Liver (tissue), 9 donors: Measurements from ENCODE around the gene LUC7L. TPM values are rescaled to one million over a fixed set of nuclear protein-coding genes. Genes with fewer than 3 reads are reported as not detected.

ENCODE experiments used
- DNase-seq: peaks from one replicate; pipeline ENCODE4 v3.0.0-alpha.2; 2017; ENCODE audit warnings: low spot score
- H3K27ac ChIP-seq, 2 donors: one replicate each; pipeline ENCODE4 v1.7.0; 2013; ENCODE audit warnings: inconsistent platforms in 2 of 2, low read length in 2 of 2, control low read depth in 1 of 2, low read depth in 1 of 2, mild to moderate bottlenecking in 1 of 2
- H3K27me3 ChIP-seq, 4 donors: one replicate each; pipeline versions ENCODE4 v1.6.1 to v1.7.0; 2013; ENCODE audit warnings: low read length in 3 of 4, inconsistent platforms in 1 of 4, mild to moderate bottlenecking in 1 of 4, moderate library complexity in 1 of 4; ENCODE audit not compliant: control insufficient read depth in 4 of 4, insufficient read depth in 4 of 4
- H3K36me3 ChIP-seq, 4 donors: one replicate each; pipeline versions ENCODE4 v1.6.1 to v1.7.0; 2013; ENCODE audit warnings: low read length in 3 of 4, mild to moderate bottlenecking in 3 of 4, low read depth in 1 of 4, moderate library complexity in 1 of 4; ENCODE audit not compliant: control insufficient read depth in 4 of 4, insufficient read depth in 3 of 4
- H3K4me1 ChIP-seq, 4 donors: one replicate each; pipeline versions ENCODE4 v1.6.1 to v1.7.0; 2013; ENCODE audit warnings: low read length in 3 of 4, mild to moderate bottlenecking in 3 of 4, moderate library complexity in 1 of 4; ENCODE audit not compliant: control insufficient read depth in 4 of 4, insufficient read depth in 4 of 4
- H3K4me3 ChIP-seq, 3 donors: one replicate each; pipeline versions ENCODE4 v1.6.1 to v1.7.0; 2013; ENCODE audit warnings: low read length in 3 of 3, control low read depth in 1 of 3, low read depth in 1 of 3, mild to moderate bottlenecking in 1 of 3
- H3K9ac ChIP-seq, 2 donors: one replicate each; pipeline ENCODE4 v1.7.0; 2013; ENCODE audit warnings: low read length in 2 of 2, mild to moderate bottlenecking in 2 of 2, moderate library complexity in 2 of 2, control low read depth in 1 of 2, low read depth in 1 of 2
- H3K9me3 ChIP-seq, 4 donors: one replicate each; pipeline versions ENCODE4 v1.6.1 to v1.7.0; 2013; ENCODE audit warnings: low read length in 3 of 4; ENCODE audit not compliant: control insufficient read depth in 4 of 4
- CTCF ChIP-seq: fragments of 150-350 bp; IDR thresholded peaks from 2 replicates; pipeline ENCODE4 v1.5.1; 2017; ENCODE audit warnings: improper control_type of control experiment, low read depth, low read length; ENCODE audit not compliant: missing input control
- EGR1 ChIP-seq, 2 donors: IDR thresholded peaks; 2 replicates each; pipeline ENCODE4 v1.6.1; 2016 to 2018; ENCODE audit warnings: antibody characterized with exemption in 2 of 2, low read depth in 2 of 2
- FOXA1 ChIP-seq: IDR thresholded peaks from 2 replicates; pipeline ENCODE4 v1.6.1; 2016; ENCODE audit warnings: antibody characterized with exemption
- GABPA ChIP-seq, 2 donors: IDR thresholded peaks in 1 of 2; conservative IDR thresholded peaks in 1 of 2; 2 replicates each; pipeline ENCODE4 v1.6.1; 2016; ENCODE audit warnings: antibody characterized with exemption in 2 of 2, mild to moderate bottlenecking in 1 of 2, moderate library complexity in 1 of 2
- HNF4A ChIP-seq, 2 donors: conservative IDR thresholded peaks; 2 replicates each; pipeline ENCODE4 v1.6.1; 2016; ENCODE audit warnings: antibody characterized with exemption in 2 of 2, mild to moderate bottlenecking in 2 of 2
- HNF4G ChIP-seq: IDR thresholded peaks from 2 replicates; pipeline ENCODE4 v1.6.1; 2016; ENCODE audit warnings: antibody characterized with exemption
- JUND ChIP-seq, 2 donors: IDR thresholded peaks; 2 replicates each; pipeline ENCODE4 v1.6.1; 2016; ENCODE audit warnings: antibody characterized with exemption in 2 of 2
- NR2F2 ChIP-seq: IDR thresholded peaks from 2 replicates; pipeline ENCODE4 v1.6.1; 2016; ENCODE audit warnings: antibody characterized with exemption
- RAD21 ChIP-seq, 2 donors: IDR thresholded peaks; 2 replicates each; pipeline ENCODE4 v1.6.1; 2016; ENCODE audit warnings: antibody characterized with exemption in 2 of 2, mild to moderate bottlenecking in 2 of 2
- REST ChIP-seq: IDR thresholded peaks from 2 replicates; pipeline ENCODE4 v1.6.1; 2016; ENCODE audit warnings: antibody characterized with exemption, mild to moderate bottlenecking
- RXRA ChIP-seq, 2 donors: IDR thresholded peaks; 2 replicates each; pipeline ENCODE4 v1.6.1; 2017 to 2018; ENCODE audit warnings: antibody characterized with exemption in 2 of 2, mild to moderate bottlenecking in 1 of 2
- SP1 ChIP-seq: IDR thresholded peaks from 2 replicates; pipeline ENCODE4 v1.6.1; 2018; ENCODE audit warnings: antibody characterized with exemption, mild to moderate bottlenecking
- YY1 ChIP-seq: IDR thresholded peaks from 2 replicates; pipeline ENCODE4 v1.6.1; 2016; ENCODE audit warnings: antibody characterized with exemption, mild to moderate bottlenecking
- ZBTB33 ChIP-seq: IDR thresholded peaks from 2 replicates; pipeline ENCODE4 v1.6.1; 2016; ENCODE audit warnings: antibody characterized with exemption
- WGBS: extraction: QIAGEN DNeasy Blood & Tissue Kit; methylation state at CpG from one replicate; pipeline ENCODE4 v1.1.7; 2013; 5-methylcytosine and 5-hydroxymethylcytosine counted together
- polyA plus RNA-seq, 2 donors: library from polyadenylated mRNA; stranded (reverse) in 1 of 2; unstranded in 1 of 2; fragments of 200-250 nt in 1 of 2; fragments of >200 nt in 1 of 2; fragmentation: Nextera tagmentation in 1 of 2; extraction: Ambion mirVana in 1 of 2; gene quantifications; one replicate each; pipeline versions ENCODE4 v1.2.1 to v1.2.3, GENCODE V29; 2013 to 2015
- total RNA-seq, 2 donors: library from RNA; depleted of rRNA; stranded (reverse); fragments of >200 nt; gene quantifications; one replicate each; pipeline ENCODE4 v1.2.3, GENCODE V29; 2014
- TF ChIP-seq, protein P1 (sequence below): IDR thresholded peaks from 2 replicates; pipeline ENCODE4 v1.6.1; 2016; ENCODE audit warnings: antibody characterized with exemption
- donor health status: healthy.
- donor health status: healthy.
- donor health status: healthy.
- donor health status: healthy.
- donor health status: healthy.

LUC7L gene
- total and polyA plus RNA-seq, 4 donors, result 11.5 to 34.3 (median 19.6) TPM

GRCh38 chr16:240559-240958, 11.3 kb upstream of the LUC7L start:
- H3K27me3 ChIP-seq, result no peaks in the 10 kb centered on the region
- H3K27ac ChIP-seq, result no peak overlapping the region
- H3K4me1 ChIP-seq, result peaks cover 0 to 5% (median 2%) of the 10 kb centered on the region in 4 donors
- WGBS, result 85% methylated on average over 8 of the region's 8 CpGs
- DNase-seq, result no peak
- H3K36me3 ChIP-seq, result peaks cover 0 to 6% (median 0%) of the 10 kb centered on the region in 4 donors
- H3K9me3 ChIP-seq, result no peaks in the 10 kb centered on the region
- no peak overlapping the region for H3K9ac ChIP-seq
- TF ChIP-seq RAD21 (IDR thresholded peaks at IDR 0.05), result no peak
- no peak for TF ChIP-seq YY1
- no peak for TF ChIP-seq GABPA (IDR thresholded peaks at IDR 0.05 in 1 of 2, conservative IDR thresholded peaks at IDR 0.05 in 1 of 2)
- TF ChIP-seq ZBTB33, result no peak
- TF ChIP-seq JUND (IDR thresholded peaks at IDR 0.05), result no peak
- H3K4me3 ChIP-seq, result no peak overlapping the region

- no peak for DNase-seq
- Histone ChIP-seq H3K4me3 (no peak overlapping the region), H3K27me3 (no peaks in the 10 kb centered on the region), H3K9ac (no peak overlapping the region), H3K9me3 (no peaks in the 10 kb centered on the region), H3K27ac (no peak overlapping the region), H3K4me1 (peaks cover 0 to 11% (median 4%) of the 10 kb centered on the region in 4 donors), H3K36me3 (peaks cover 0 to 6% (median 0%) of the 10 kb centered on the region in 4 donors)
- TF ChIP-seq HNF4A (conservative IDR thresholded peaks at IDR 0.05), result no peak
- TF ChIP-seq NR2F2, result no peak
- TF ChIP-seq, protein P1, sequence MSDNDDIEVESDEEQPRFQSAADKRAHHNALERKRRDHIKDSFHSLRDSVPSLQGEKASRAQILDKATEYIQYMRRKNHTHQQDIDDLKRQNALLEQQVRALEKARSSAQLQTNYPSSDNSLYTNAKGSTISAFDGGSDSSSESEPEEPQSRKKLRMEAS, result no peak
- TF ChIP-seq REST, result no peak
- no peak for TF ChIP-seq FOXA1
- TF ChIP-seq SP1, result no peak
- TF ChIP-seq EGR1 (IDR thresholded peaks at IDR 0.05; ENCODE audit: low read depth in 2 of 2), result no peak
- no peak for TF ChIP-seq JUND (IDR thresholded peaks at IDR 0.05)
- no peak for TF ChIP-seq YY1
- TF ChIP-seq CTCF, result no peak
- TF ChIP-seq RXRA (IDR thresholded peaks at IDR 0.05), result no peak
- no peak for TF ChIP-seq HNF4G
- no peak for TF ChIP-seq RAD21 (IDR thresholded peaks at IDR 0.05)
- WGBS, result 66% methylated on average over 3 of the region's 3 CpGs
Observed at GRCh38 chr16:239948-240277, 10.7 kb upstream of the LUC7L start.
